NK-92 (cell line): Measurements from ENCODE around the gene KCNK13.

Experiments
- DNase-seq: peaks from one replicate; lab custom pipeline; 2025; ENCODE audit not compliant: unreplicated experiment; lab: John Stamatoyannopoulos, UW

Gene KCNK13

GRCh38 chr14:90126260-90126659 is 64.5 kb downstream of the KCNK13 start:
- no peak for DNase-seq

- no peak for DNase-seq
These were observed 71.2 kb downstream of the KCNK13 start for GRCh38 chr14:90132821-90133570.

- no peak for DNase-seq
These were observed 75.1 kb downstream of the KCNK13 start for GRCh38 chr14:90136904-90137303.

GRCh38 chr14:90137807-90138206 is 76.0 kb downstream of the KCNK13 start:
- no peak for DNase-seq

GRCh38 chr14:90139199-90139598 is 77.4 kb downstream of the KCNK13 start:
- DNase-seq = no peak

- DNase-seq = no peak
These were observed 78.6 kb downstream of the KCNK13 start for GRCh38 chr14:90140298-90140955.

- no peak for DNase-seq
These were observed 79.1 kb downstream of the KCNK13 start for GRCh38 chr14:90140956-90141316.

GRCh38 chr14:90153429-90153828 is 91.6 kb downstream of the KCNK13 start:
- DNase-seq = no peak

- DNase-seq = no peak
These were observed 92.3 kb downstream of the KCNK13 start for GRCh38 chr14:90154110-90154509.

GRCh38 chr14:90159146-90159545 is 97.4 kb downstream of the KCNK13 start:
- no peak for DNase-seq

- no peak for DNase-seq
These were observed 97.9 kb downstream of the KCNK13 start for GRCh38 chr14:90159688-90160087.

- DNase-seq = no peak
These were observed 99.3 kb downstream of the KCNK13 start for GRCh38 chr14:90161129-90161528.

GRCh38 chr14:90168425-90169105 is 106.8 kb downstream of the KCNK13 start:
- DNase-seq = no peak

- no peak for DNase-seq
These were observed 113.8 kb downstream of the KCNK13 start for GRCh38 chr14:90175631-90176030.

GRCh38 chr14:90177539-90178189 is 115.9 kb downstream of the KCNK13 start:
- no peak for DNase-seq

- DNase-seq = no peak
These were observed 117.6 kb downstream of the KCNK13 start for GRCh38 chr14:90179357-90179756.

- DNase-seq = no peak
These were observed 118.3 kb downstream of the KCNK13 start for GRCh38 chr14:90179809-90180779.

GRCh38 chr14:90184094-90184493 is 122.3 kb downstream of the KCNK13 start:
- no peak for DNase-seq

- DNase-seq = no peak
These were observed 122.9 kb downstream of the KCNK13 start for GRCh38 chr14:90184571-90185266.

GRCh38 chr14:90188588-90188987 is 126.8 kb downstream of the KCNK13 start:
- DNase-seq = no peak
